IMR-90 (cell line): ENCODE data around the gene STOX1.

ENCODE experiments used
- CEBPB ChIP-seq: IDR thresholded peaks from 2 replicates; pipeline ENCODE4 v1.6.1; 2012; ENCODE audit warnings: low read depth, low read length, improper control_type of control experiment
- CTCF ChIP-seq: conservative IDR thresholded peaks from 2 replicates; pipeline ENCODE4 v1.5.1; 2012; ENCODE audit warnings: mild to moderate bottlenecking, low read depth, low read length, improper control_type of control experiment
- FOS ChIP-seq: fragments of 150-350 bp; IDR thresholded peaks from 2 replicates; pipeline ENCODE4 v1.6.1; 2016; ENCODE audit warnings: low read depth, low read length
- MAZ ChIP-seq: IDR thresholded peaks from 2 replicates; pipeline ENCODE4 v1.6.1; 2012; ENCODE audit warnings: low read depth, mild to moderate bottlenecking, low read length, improper control_type of control experiment, moderate library complexity, borderline replicate concordance
- MXI1 ChIP-seq: IDR thresholded peaks from 2 replicates; pipeline ENCODE4 v1.6.1; 2012; ENCODE audit warnings: low read depth, mild to moderate bottlenecking, low read length, moderate library complexity, borderline replicate concordance
- POLR2A ChIP-seq: IDR thresholded peaks from 2 replicates; pipeline ENCODE4 v1.6.1; 2012; ENCODE audit warnings: mild to moderate bottlenecking, low read depth, low read length
- RAD21 ChIP-seq: IDR thresholded peaks from 2 replicates; pipeline ENCODE4 v1.6.1; 2012; ENCODE audit warnings: low read length, improper control_type of control experiment
- RFX5 ChIP-seq: IDR thresholded peaks from 2 replicates; pipeline ENCODE4 v1.8.0; 2012; ENCODE audit warnings: low read depth, mild to moderate bottlenecking, low read length, moderate library complexity
- SMC3 ChIP-seq: fragments of 150-350 bp; IDR thresholded peaks from 2 replicates; pipeline ENCODE4 v1.6.1; 2016; ENCODE audit warnings: low read depth, mild to moderate bottlenecking, antibody characterized with exemption, low read length, moderate library complexity
- USF2 ChIP-seq: fragments of 150-350 bp; IDR thresholded peaks from 2 replicates; pipeline ENCODE4 v1.6.1; 2017; ENCODE audit warnings: mild to moderate bottlenecking, antibody characterized with exemption, low read length, low read depth

DNA sequence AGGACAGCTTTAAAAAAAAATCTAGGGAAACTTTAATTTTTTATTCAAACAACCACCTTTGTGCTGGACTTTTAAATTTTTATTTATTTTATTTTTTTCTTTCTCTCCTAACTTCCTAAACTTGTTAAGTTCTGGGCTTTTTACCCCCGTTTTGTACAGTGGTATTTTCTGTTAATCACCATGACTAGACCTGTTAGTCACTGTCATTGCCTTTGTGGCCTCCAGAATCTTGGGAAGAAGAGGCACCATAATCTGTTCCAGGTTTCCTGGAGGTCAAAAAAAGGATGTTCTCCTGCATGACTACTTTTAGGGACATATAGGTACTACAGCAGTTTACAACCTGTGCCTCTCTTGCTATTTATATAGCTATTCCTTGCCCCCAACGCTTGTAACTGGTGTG is 42.7 kb downstream of the STOX1 start:
- TF ChIP-seq MXI1 = no peak
- no peak for TF ChIP-seq CTCF
- no peak for TF ChIP-seq USF2
- TF ChIP-seq POLR2A = no peak
- TF ChIP-seq CEBPB = no peak
- TF ChIP-seq RAD21 = no peak
- no peak for TF ChIP-seq FOS
- TF ChIP-seq MAZ = no peak
- no peak for TF ChIP-seq RFX5
- TF ChIP-seq SMC3 = no peak
